ENCODE data around the gene KIF20B.

KIF20B gene

DNA sequence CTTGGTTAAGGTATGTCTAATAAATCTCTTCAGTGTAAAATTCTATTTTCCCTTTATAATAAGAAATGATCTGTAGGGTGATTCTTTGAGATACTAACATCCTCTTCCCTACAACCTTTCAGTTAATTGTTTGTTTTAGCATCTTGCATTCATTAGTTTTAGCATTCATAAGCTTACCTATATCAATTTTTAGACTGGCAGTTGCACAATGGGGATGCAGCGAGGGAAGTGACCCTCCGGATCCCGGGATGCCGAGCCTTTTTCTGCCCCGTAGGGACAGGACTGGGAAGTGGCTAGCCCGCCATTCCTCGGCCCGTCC lies 508 bp upstream of the KIF20B start:
- Histone ChIP-seq H3K4me3 (ENCODE audit: control insufficient read depth in 1 of 7, extremely low read depth in 1 of 7, insufficient read depth in 4 of 7, low read depth in 2 of 7, low read length in 6 of 7) (peak overlapping the region; percentile 59 to 100 (median 88)), H3K36me3 (ENCODE audit: control insufficient read depth in 4 of 4, insufficient read depth in 4 of 4, low read length in 3 of 4) (no peaks in the 10 kb centered on the region), H3K27me3 (replicated peaks in 2 of 5; ENCODE audit: control insufficient read depth in 4 of 5, insufficient read depth in 5 of 5, low read length in 4 of 5) (no peaks in the 10 kb centered on the region), H3K27ac (ENCODE audit: insufficient read depth in 1 of 2, low read depth in 1 of 2, low read length in 2 of 2, poor library complexity in 1 of 2, severe bottlenecking in 2 of 2) (peak overlapping the region; percentile 72 to 85), H3K4me1 (ENCODE audit: control extremely low read depth in 1 of 4, control insufficient read depth in 4 of 4, insufficient read depth in 4 of 4, low read length in 3 of 4) (peaks cover 5 to 29% (median 14%) of the 10 kb centered on the region in 4 experiments), H3K9me3 (ENCODE audit: control extremely low read depth in 1 of 5, control insufficient read depth in 4 of 5, insufficient read depth in 2 of 5, low read depth in 1 of 5, low read length in 4 of 5) (no peaks in the 10 kb centered on the region)
- ChIA-PET CTCF (interaction anchor here (1.2 kb wide), 1 partner anchor 9 kb away, joined by 4 read pairs; no protein-coding TSS in a partner anchor), POLR2A (no interaction called here)
- 0% methylated on average over 8 of the region's 8 CpGs for WGBS (ENCODE audit: insufficient coverage)
- DNase-seq = no peak

DNA sequence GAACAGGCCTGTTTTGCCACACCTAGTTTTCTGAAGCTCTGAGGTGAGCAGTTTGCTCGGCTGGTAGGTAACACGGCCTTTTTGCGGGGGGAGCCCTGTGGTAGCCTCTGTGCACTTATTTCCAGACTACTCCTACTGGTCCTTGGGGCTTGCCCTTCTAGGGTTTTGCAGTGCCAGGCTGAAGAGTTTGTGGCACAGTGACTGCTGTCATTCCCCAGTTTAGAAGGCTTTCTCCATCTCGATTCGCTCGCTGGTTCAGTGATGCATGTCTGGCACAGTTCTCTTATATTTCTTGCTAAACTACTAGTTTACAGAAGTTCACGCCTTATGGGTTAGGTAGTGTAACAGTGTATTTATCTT lies 711 bp downstream of the KIF20B start:
- DNase-seq = peak in 1 of 3 donors; percentile 23
- WGBS (ENCODE audit: insufficient coverage) = 36% methylated on average over 3 of the region's 7 CpGs
- H3K4me1 ChIP-seq (ENCODE audit: control extremely low read depth in 1 of 4, control insufficient read depth in 4 of 4, insufficient read depth in 4 of 4, low read length in 3 of 4) = peaks cover 5 to 35% (median 16%) of the 10 kb centered on the region in 4 experiments
- peak overlapping the region in 6 of 7 experiments; percentile 78 to 100 (median 92) for H3K4me3 ChIP-seq (ENCODE audit: control insufficient read depth in 1 of 7, extremely low read depth in 1 of 7, insufficient read depth in 4 of 7, low read depth in 2 of 7, low read length in 6 of 7)
- no peaks in the 10 kb centered on the region for H3K27me3 ChIP-seq (replicated peaks in 2 of 5; ENCODE audit: control insufficient read depth in 4 of 5, insufficient read depth in 5 of 5, low read length in 4 of 5)
- H3K27ac ChIP-seq (ENCODE audit: insufficient read depth in 1 of 2, low read depth in 1 of 2, low read length in 2 of 2, poor library complexity in 1 of 2, severe bottlenecking in 2 of 2) = peak overlapping the region; percentile 72 to 85
- no peaks in the 10 kb centered on the region for H3K9me3 ChIP-seq (ENCODE audit: control extremely low read depth in 1 of 5, control insufficient read depth in 4 of 5, insufficient read depth in 2 of 5, low read depth in 1 of 5, low read length in 4 of 5)
- ChIA-PET POLR2A (no interaction called here), CTCF (no interaction called here)
- no peaks in the 10 kb centered on the region for H3K36me3 ChIP-seq (ENCODE audit: control insufficient read depth in 4 of 4, insufficient read depth in 4 of 4, low read length in 3 of 4)

DNA sequence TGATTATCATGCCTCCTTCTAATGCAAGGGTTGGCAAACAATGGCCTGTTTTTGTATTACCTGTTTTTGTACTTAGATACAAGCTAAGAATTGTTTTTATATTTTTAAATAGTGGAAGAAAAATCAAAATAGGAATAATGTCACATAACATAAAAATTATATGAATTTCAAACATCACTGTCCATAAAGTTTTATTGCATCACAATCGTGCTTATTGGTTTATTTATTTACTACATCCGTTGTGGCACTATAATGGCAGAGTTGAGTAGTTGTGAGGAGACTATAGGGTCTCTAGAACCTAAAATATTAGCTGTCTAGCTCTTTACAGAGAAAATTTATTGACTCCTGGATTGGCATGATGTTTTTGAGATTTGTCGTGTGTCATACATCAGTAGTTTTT lies 4.1 kb downstream of the KIF20B start:
- H3K9me3 ChIP-seq (ENCODE audit: control extremely low read depth in 1 of 5, control insufficient read depth in 4 of 5, insufficient read depth in 2 of 5, low read depth in 1 of 5, low read length in 4 of 5) = no peaks in the 10 kb centered on the region
- ChIA-PET POLR2A (no interaction called here), CTCF (no interaction called here)
- H3K4me3 ChIP-seq (ENCODE audit: control insufficient read depth in 1 of 7, extremely low read depth in 1 of 7, insufficient read depth in 4 of 7, low read depth in 2 of 7, low read length in 6 of 7) = no peak overlapping the region
- H3K27me3 ChIP-seq (replicated peaks in 2 of 5; ENCODE audit: control insufficient read depth in 4 of 5, insufficient read depth in 5 of 5, low read length in 4 of 5) = no peaks in the 10 kb centered on the region
- no peak for DNase-seq
- peaks cover 0 to 7% (median 0%) of the 10 kb centered on the region in 4 experiments for H3K36me3 ChIP-seq (ENCODE audit: control insufficient read depth in 4 of 4, insufficient read depth in 4 of 4, low read length in 3 of 4)
- H3K4me1 ChIP-seq (ENCODE audit: control extremely low read depth in 1 of 4, control insufficient read depth in 4 of 4, insufficient read depth in 4 of 4, low read length in 3 of 4) = peaks cover 5 to 38% (median 16%) of the 10 kb centered on the region in 4 experiments
- H3K27ac ChIP-seq (ENCODE audit: insufficient read depth in 1 of 2, low read depth in 1 of 2, low read length in 2 of 2, poor library complexity in 1 of 2, severe bottlenecking in 2 of 2) = no peak overlapping the region
- WGBS (ENCODE audit: insufficient coverage) = 100% methylated on average over 2 of the region's 3 CpGs

DNA sequence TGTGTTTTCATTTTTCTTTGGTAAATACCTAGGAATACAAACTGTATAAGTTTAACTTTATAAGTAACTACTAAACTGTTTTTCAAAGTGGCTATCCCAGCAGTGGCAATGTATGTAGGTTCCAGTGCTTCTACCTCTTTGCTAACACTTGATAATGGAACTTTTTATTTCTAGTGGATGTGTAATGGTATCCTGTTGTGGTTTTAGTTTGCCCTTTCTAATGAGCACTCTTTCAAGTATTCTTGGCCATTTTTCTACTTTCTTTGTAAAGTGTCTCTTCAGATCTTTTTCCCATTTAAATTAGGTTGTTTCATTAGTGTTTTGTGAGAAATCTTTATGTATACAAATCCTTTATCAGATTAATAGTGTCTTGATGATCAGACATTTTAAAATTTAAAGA lies 4.6 kb downstream of the KIF20B start:
- H3K4me3 ChIP-seq (ENCODE audit: control insufficient read depth in 1 of 7, extremely low read depth in 1 of 7, insufficient read depth in 4 of 7, low read depth in 2 of 7, low read length in 6 of 7) = no peak overlapping the region
- DNase-seq = peak in 1 of 3 donors; percentile 27
- ChIA-PET POLR2A (no interaction called here), CTCF (no interaction called here)
- H3K4me1 ChIP-seq (ENCODE audit: control extremely low read depth in 1 of 4, control insufficient read depth in 4 of 4, insufficient read depth in 4 of 4, low read length in 3 of 4) = peaks cover 5 to 33% (median 14%) of the 10 kb centered on the region in 4 experiments
- no peaks in the 10 kb centered on the region for H3K27me3 ChIP-seq (replicated peaks in 2 of 5; ENCODE audit: control insufficient read depth in 4 of 5, insufficient read depth in 5 of 5, low read length in 4 of 5)
- peaks cover 0 to 7% (median under 1%) of the 10 kb centered on the region in 4 experiments for H3K36me3 ChIP-seq (ENCODE audit: control insufficient read depth in 4 of 4, insufficient read depth in 4 of 4, low read length in 3 of 4)
- no peak overlapping the region for H3K27ac ChIP-seq (ENCODE audit: insufficient read depth in 1 of 2, low read depth in 1 of 2, low read length in 2 of 2, poor library complexity in 1 of 2, severe bottlenecking in 2 of 2)
- no peaks in the 10 kb centered on the region for H3K9me3 ChIP-seq (ENCODE audit: control extremely low read depth in 1 of 5, control insufficient read depth in 4 of 5, insufficient read depth in 2 of 5, low read depth in 1 of 5, low read length in 4 of 5)

DNA sequence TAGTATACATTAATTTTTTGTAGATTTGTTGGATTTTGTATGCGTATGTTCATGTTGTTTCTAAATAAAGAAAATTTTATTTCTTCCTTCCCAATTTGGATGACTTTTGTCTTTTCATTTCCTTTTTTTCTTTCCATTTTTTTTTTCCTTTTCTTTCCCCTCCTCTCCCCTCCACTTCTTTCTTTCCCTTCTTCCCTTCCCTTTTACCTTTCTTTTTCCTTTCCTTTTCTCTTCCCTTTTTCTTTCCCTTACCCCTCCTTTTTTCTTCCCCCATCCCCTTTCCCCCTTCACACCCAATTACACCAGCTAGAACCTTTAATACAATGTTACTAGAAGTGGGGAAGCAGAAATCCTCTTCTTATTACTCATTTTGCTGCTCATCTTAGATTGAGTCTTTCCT lies 6.0 kb downstream of the KIF20B start:
- no peak overlapping the region for H3K4me3 ChIP-seq (ENCODE audit: control insufficient read depth in 1 of 7, extremely low read depth in 1 of 7, insufficient read depth in 4 of 7, low read depth in 2 of 7, low read length in 6 of 7)
- no peak for DNase-seq
- CTCF ChIA-PET = no interaction called here
- peaks cover 2 to 31% (median 8%) of the 10 kb centered on the region in 4 experiments for H3K4me1 ChIP-seq (ENCODE audit: control extremely low read depth in 1 of 4, control insufficient read depth in 4 of 4, insufficient read depth in 4 of 4, low read length in 3 of 4)
- H3K9me3 ChIP-seq (ENCODE audit: control extremely low read depth in 1 of 5, control insufficient read depth in 4 of 5, insufficient read depth in 2 of 5, low read depth in 1 of 5, low read length in 4 of 5) = no peaks in the 10 kb centered on the region
- no CpG with 5 or more reads among the region's 1 CpG for WGBS (ENCODE audit: insufficient coverage)
- no peak overlapping the region for H3K27ac ChIP-seq (ENCODE audit: insufficient read depth in 1 of 2, low read depth in 1 of 2, low read length in 2 of 2, poor library complexity in 1 of 2, severe bottlenecking in 2 of 2)
- H3K27me3 ChIP-seq (replicated peaks in 2 of 5; ENCODE audit: control insufficient read depth in 4 of 5, insufficient read depth in 5 of 5, low read length in 4 of 5) = no peaks in the 10 kb centered on the region
- POLR2A ChIA-PET = no interaction called here
- peaks cover 3 to 10% (median 4%) of the 10 kb centered on the region in 4 experiments for H3K36me3 ChIP-seq (ENCODE audit: control insufficient read depth in 4 of 4, insufficient read depth in 4 of 4, low read length in 3 of 4)

DNA sequence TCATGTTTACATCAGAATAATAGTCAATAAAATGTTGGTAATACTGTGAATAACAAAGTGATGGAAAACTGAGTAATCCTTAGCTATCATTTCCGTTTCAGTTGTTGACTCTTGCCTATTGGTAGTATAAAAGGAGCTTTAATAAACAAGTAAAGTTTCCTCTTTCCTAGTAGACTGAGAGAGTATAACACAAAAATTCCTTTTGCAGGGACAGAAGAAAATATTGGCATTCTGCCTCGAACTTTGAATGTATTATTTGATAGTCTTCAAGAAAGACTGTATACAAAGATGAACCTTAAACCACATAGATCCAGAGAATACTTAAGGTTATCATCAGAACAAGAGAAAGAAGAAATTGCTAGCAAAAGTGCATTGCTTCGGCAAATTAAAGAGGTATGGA lies 9.4 kb downstream of the KIF20B start:
- no peaks in the 10 kb centered on the region for H3K27me3 ChIP-seq (replicated peaks in 2 of 5; ENCODE audit: control insufficient read depth in 4 of 5, insufficient read depth in 5 of 5, low read length in 4 of 5)
- CTCF ChIA-PET = interaction anchor here (1.1 kb wide), 1 partner anchor 9 kb away, joined by 4 read pairs; no protein-coding TSS in a partner anchor
- peaks cover 0 to 11% (median 3%) of the 10 kb centered on the region in 4 experiments for H3K4me1 ChIP-seq (ENCODE audit: control extremely low read depth in 1 of 4, control insufficient read depth in 4 of 4, insufficient read depth in 4 of 4, low read length in 3 of 4)
- DNase-seq = no peak
- no peak overlapping the region for H3K4me3 ChIP-seq (ENCODE audit: control insufficient read depth in 1 of 7, extremely low read depth in 1 of 7, insufficient read depth in 4 of 7, low read depth in 2 of 7, low read length in 6 of 7)
- no peak overlapping the region for H3K27ac ChIP-seq (ENCODE audit: insufficient read depth in 1 of 2, low read depth in 1 of 2, low read length in 2 of 2, poor library complexity in 1 of 2, severe bottlenecking in 2 of 2)
- H3K36me3 ChIP-seq (ENCODE audit: control insufficient read depth in 4 of 4, insufficient read depth in 4 of 4, low read length in 3 of 4) = peaks cover 3 to 18% (median 6%) of the 10 kb centered on the region in 4 experiments
- no peaks in the 10 kb centered on the region for H3K9me3 ChIP-seq (ENCODE audit: control extremely low read depth in 1 of 5, control insufficient read depth in 4 of 5, insufficient read depth in 2 of 5, low read depth in 1 of 5, low read length in 4 of 5)
- POLR2A ChIA-PET = no interaction called here
- WGBS (ENCODE audit: insufficient coverage) = 80% methylated on average over 1 of the region's 3 CpGs

DNA sequence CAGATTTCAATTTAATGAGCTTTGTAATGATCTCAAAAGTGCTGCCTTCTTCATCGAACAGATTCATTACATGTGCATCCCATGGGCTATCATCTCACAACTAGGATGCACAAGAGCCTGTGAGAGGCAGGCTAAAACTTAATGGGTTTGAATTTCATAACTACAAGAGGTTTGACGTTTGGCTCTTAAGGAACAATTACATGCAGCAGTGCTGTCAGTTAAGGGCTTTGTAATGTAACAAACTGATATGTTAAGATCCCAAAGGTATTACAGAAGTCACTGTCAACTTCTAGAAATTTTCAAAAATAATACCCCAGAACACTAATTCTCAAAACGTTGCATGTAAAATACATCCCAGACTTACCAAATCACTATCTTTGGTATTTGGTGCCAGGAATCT lies 33.2 kb downstream of the KIF20B start:
- POLR2A ChIA-PET = no interaction called here
- no CpG with 5 or more reads among the region's 3 CpGs for WGBS (ENCODE audit: insufficient coverage)
- Histone ChIP-seq H3K27ac (ENCODE audit: insufficient read depth in 1 of 2, low read depth in 1 of 2, low read length in 2 of 2, poor library complexity in 1 of 2, severe bottlenecking in 2 of 2) (no peak overlapping the region), H3K9me3 (ENCODE audit: control extremely low read depth in 1 of 5, control insufficient read depth in 4 of 5, insufficient read depth in 2 of 5, low read depth in 1 of 5, low read length in 4 of 5) (no peaks in the 10 kb centered on the region), H3K36me3 (ENCODE audit: control insufficient read depth in 4 of 4, insufficient read depth in 4 of 4, low read length in 3 of 4) (peaks cover 5 to 37% (median 7%) of the 10 kb centered on the region in 4 experiments), H3K4me3 (ENCODE audit: control insufficient read depth in 1 of 7, extremely low read depth in 1 of 7, insufficient read depth in 4 of 7, low read depth in 2 of 7, low read length in 6 of 7) (no peak overlapping the region), H3K4me1 (ENCODE audit: control extremely low read depth in 1 of 4, control insufficient read depth in 4 of 4, insufficient read depth in 4 of 4, low read length in 3 of 4) (peaks cover 0 to 11% (median 3%) of the 10 kb centered on the region in 4 experiments), H3K27me3 (replicated peaks in 2 of 5; ENCODE audit: control insufficient read depth in 4 of 5, insufficient read depth in 5 of 5, low read length in 4 of 5) (no peaks in the 10 kb centered on the region)
- DNase-seq = no peak
- CTCF ChIA-PET = no interaction called here

Data from common myeloid progenitor, CD34-positive (primary cell).